IMR-90 (cell line): Measurements from ENCODE around the gene DDR1. TPM values are rescaled to one million over a fixed set of nuclear protein-coding genes. Genes with fewer than 3 reads are reported as not detected.
A peak's percentile ranks its signal among the peaks of the same experiment; 100 is the strongest.

ENCODE experiments used
- ATAC-seq: fragments of 200-7000 bp; cut with Tn5 transposase; 2 replicates; pipeline ENCODE4 v1.9.1; 2020; ENCODE audit warnings: low read depth, mild to moderate bottlenecking, moderate library complexity
- BruUV-seq: library from RNA; stranded (reverse); fragments of 400-500 nt; replicated peaks from 2 replicates; lab custom pipeline; 2021; lab: Mats Ljungman, UMichigan
- CTCF ChIA-PET: fragments of 300-600 bp; formaldehyde crosslinking; extraction: SDS; loops from one replicate; lab custom pipeline; 2021; ENCODE audit warnings: antibody characterized with exemption; lab: Yijun Ruan, JAX
- POLR2A ChIA-PET: fragments of 300-600 bp; sonication (Branson Sonifier 250); formaldehyde crosslinking; loops from one replicate; lab custom pipeline; 2022; ENCODE audit warnings: antibody characterized with exemption; ENCODE audit not compliant: unreplicated experiment; lab: Charles Lee
- DNase-seq: peaks from one replicate; pipeline ENCODE4 v3.0.0; 2013
- H2AFZ ChIP-seq: replicated peaks from 2 replicates; pipeline ENCODE3; 2013; ENCODE audit warnings: low read length, mild to moderate bottlenecking; ENCODE audit not compliant: poor library complexity
- H2AK5ac ChIP-seq: 2 replicates; pipeline ENCODE4 v1.6.1; 2013; ENCODE audit warnings: low read depth, low read length, inconsistent platforms
- H2AK9ac ChIP-seq: replicated peaks from 2 replicates; pipeline ENCODE3; 2013; ENCODE audit warnings: mild to moderate bottlenecking, low read depth, low read length, moderate library complexity; ENCODE audit not compliant: poor library complexity
- H2BK120ac ChIP-seq: 2 replicates; pipeline ENCODE4 v1.6.1; 2013; ENCODE audit warnings: low read depth, low read length, inconsistent platforms
- H2BK15ac ChIP-seq: 3 replicates; pipeline ENCODE4 v1.6.1; 2013; ENCODE audit warnings: low read depth, low read length, inconsistent platforms
- H2BK20ac ChIP-seq: 2 replicates; pipeline ENCODE4 v1.6.1; 2013; ENCODE audit warnings: low read depth, mild to moderate bottlenecking, inconsistent platforms, low read length, moderate library complexity
- H2BK5ac ChIP-seq: 2 replicates; pipeline ENCODE4 v1.6.1; 2013; ENCODE audit warnings: mild to moderate bottlenecking, low read depth, low read length, inconsistent platforms; ENCODE audit not compliant: poor library complexity, severe bottlenecking
- H3K14ac ChIP-seq: replicated peaks from 2 replicates; pipeline ENCODE4 v1.6.1; 2013; ENCODE audit warnings: low read depth, low read length, inconsistent platforms
- H3K18ac ChIP-seq: 2 replicates; pipeline ENCODE4 v1.6.1; 2013; ENCODE audit warnings: low read depth, low read length, control low read depth
- H3K23ac ChIP-seq: 2 replicates; pipeline ENCODE4 v1.6.1; 2013; ENCODE audit warnings: low read depth, low read length, inconsistent platforms
- H3K27ac ChIP-seq: 2 replicates; pipeline ENCODE4 v1.5.1; 2013; ENCODE audit warnings: mild to moderate bottlenecking, control low read depth, low read length; ENCODE audit not compliant: insufficient read depth
- H3K27me3 ChIP-seq: 2 replicates; pipeline ENCODE4 v1.6.1; 2013; ENCODE audit warnings: low read length; ENCODE audit not compliant: control insufficient read depth, insufficient read depth
- H3K36me3 ChIP-seq: 2 replicates; pipeline ENCODE4 v1.6.1; 2013; ENCODE audit warnings: low read length, mixed read lengths; ENCODE audit not compliant: control insufficient read depth, insufficient read depth
- H3K4ac ChIP-seq: 2 replicates; pipeline ENCODE4 v1.6.1; 2013; ENCODE audit warnings: low read depth, low read length, inconsistent platforms
- H3K4me1 ChIP-seq: 2 replicates; pipeline ENCODE4 v1.6.1; 2013; ENCODE audit warnings: low read length, mixed read lengths; ENCODE audit not compliant: control insufficient read depth, insufficient read depth
- H3K4me2 ChIP-seq: 2 replicates; pipeline ENCODE4 v1.6.1; 2013; ENCODE audit warnings: low read depth, mild to moderate bottlenecking, control low read depth, low read length, moderate library complexity
- H3K4me3 ChIP-seq: 2 replicates; pipeline ENCODE4 v1.5.1; 2013; ENCODE audit warnings: low read depth, mild to moderate bottlenecking, control low read depth, low read length, moderate library complexity; ENCODE audit not compliant: insufficient read depth
- H3K56ac ChIP-seq: 2 replicates; pipeline ENCODE4 v1.6.1; 2013; ENCODE audit warnings: low read length, inconsistent platforms; ENCODE audit not compliant: insufficient read depth; ENCODE audit errors: extremely low read depth
- H3K79me1 ChIP-seq, 2 experiments: 2 replicates each; pipeline ENCODE4 v1.6.1; 2013; ENCODE audit warnings: low read length in 2 of 2, inconsistent platforms in 1 of 2, low read depth in 1 of 2
- H3K9ac ChIP-seq: 2 replicates; pipeline ENCODE4 v1.6.1; 2013; ENCODE audit warnings: low read depth, low read length, control low read depth
- H3K9me1 ChIP-seq: 2 replicates; pipeline ENCODE4 v1.6.1; 2013; ENCODE audit warnings: low read length, inconsistent platforms; ENCODE audit not compliant: insufficient read depth
- H3K9me3 ChIP-seq: 2 replicates; pipeline ENCODE4 v1.6.1; 2013; ENCODE audit warnings: low read length; ENCODE audit not compliant: control insufficient read depth, insufficient read depth
- H4K20me1 ChIP-seq: 2 replicates; pipeline ENCODE4 v1.6.1; 2013; ENCODE audit warnings: low read length, inconsistent platforms; ENCODE audit not compliant: insufficient read depth
- H4K5ac ChIP-seq: 2 replicates; pipeline ENCODE4 v1.6.1; 2013; ENCODE audit warnings: mild to moderate bottlenecking, low read depth, low read length, control low read depth
- H4K8ac ChIP-seq, 2 experiments: 2 replicates each; pipeline ENCODE4 v1.6.1; 2013; ENCODE audit warnings: low read depth in 2 of 2, low read length in 2 of 2, control low read depth in 1 of 2, inconsistent platforms in 1 of 2
- H4K91ac ChIP-seq: 2 replicates; pipeline ENCODE4 v1.6.1; 2013; ENCODE audit warnings: low read depth, low read length, inconsistent platforms; ENCODE audit not compliant: insufficient read depth
- BHLHE40 ChIP-seq: fragments of 150-350 bp; IDR thresholded peaks from 2 replicates; pipeline ENCODE4 v1.6.1; 2016; ENCODE audit warnings: mild to moderate bottlenecking, low read depth, low read length
- CEBPB ChIP-seq: IDR thresholded peaks from 2 replicates; pipeline ENCODE4 v1.6.1; 2012; ENCODE audit warnings: low read depth, low read length, improper control_type of control experiment
- CHD1 ChIP-seq: IDR thresholded peaks from 2 replicates; pipeline ENCODE4 v1.6.1; 2012; ENCODE audit warnings: low read depth, low read length, improper control_type of control experiment
- FOS ChIP-seq: fragments of 150-350 bp; IDR thresholded peaks from 2 replicates; pipeline ENCODE4 v1.6.1; 2016; ENCODE audit warnings: low read depth, low read length
- MAFK ChIP-seq: IDR thresholded peaks from 2 replicates; pipeline ENCODE4 v1.6.1; 2012; ENCODE audit warnings: low read depth, low read length, improper control_type of control experiment
- MAZ ChIP-seq: IDR thresholded peaks from 2 replicates; pipeline ENCODE4 v1.6.1; 2012; ENCODE audit warnings: low read depth, mild to moderate bottlenecking, low read length, improper control_type of control experiment, moderate library complexity, borderline replicate concordance
- MXI1 ChIP-seq: IDR thresholded peaks from 2 replicates; pipeline ENCODE4 v1.6.1; 2012; ENCODE audit warnings: low read depth, mild to moderate bottlenecking, low read length, moderate library complexity, borderline replicate concordance
- POLR2A ChIP-seq: IDR thresholded peaks from 2 replicates; pipeline ENCODE4 v1.6.1; 2012; ENCODE audit warnings: mild to moderate bottlenecking, low read depth, low read length
- RFX5 ChIP-seq: IDR thresholded peaks from 2 replicates; pipeline ENCODE4 v1.8.0; 2012; ENCODE audit warnings: low read depth, mild to moderate bottlenecking, low read length, moderate library complexity
- SMC3 ChIP-seq: fragments of 150-350 bp; IDR thresholded peaks from 2 replicates; pipeline ENCODE4 v1.6.1; 2016; ENCODE audit warnings: low read depth, mild to moderate bottlenecking, antibody characterized with exemption, low read length, moderate library complexity
- WGBS, 2 experiments: methylation state at CpG; one replicate each; pipeline versions ENCODE4 v1.1.5 to v1.1.7; 2013; ENCODE audit warnings: missing lambda C conversion rate in 2 of 2; ENCODE audit not compliant: insufficient read length in 1 of 2; ENCODE audit errors: extremely low coverage in 2 of 2; 5-methylcytosine and 5-hydroxymethylcytosine counted together
- dilution Hi-C: fragments of 300-500 bp; cut with HindIII; formaldehyde crosslinking; loops from one replicate; pipeline ENCODE4 v1.14.3; 2018; ENCODE audit warnings: low sequenced_read_pairs; ENCODE audit not compliant: unreplicated experiment
- in situ Hi-C: fragments of 300-500 bp; cut with MboI; formaldehyde crosslinking; loops from 3 replicates; pipeline ENCODE4 v1.14.3; 2019; ENCODE audit warnings: low sequenced_read_pairs, inconsistent platforms, mixed read lengths
- intact Hi-C: fragments of 100-400 bp; cut with micrococcal nuclease; formaldehyde crosslinking; loops from 2 replicates; pipeline ENCODE4 v1.10.0; 2022
- polyA plus RNA-seq, 3 experiments: library from polyadenylated mRNA; depleted of rRNA; stranded (reverse); fragments of >200 nt; gene quantifications; 2 replicates each; pipeline ENCODE4 v1.2.3, GENCODE V29; 2012; ENCODE audit warnings: low replicate concordance in 1 of 3
- total RNA-seq: library from RNA; depleted of rRNA; stranded (reverse); fragments of >200 nt; gene quantifications from 2 replicates; pipeline ENCODE4 v1.2.3, GENCODE V29; 2012
- TF ChIP-seq, protein P1 (sequence below): fragments of 150-350 bp; IDR thresholded peaks from 2 replicates; pipeline ENCODE4 v1.6.1; 2016; ENCODE audit warnings: low read depth, mild to moderate bottlenecking, low read length, moderate library complexity, borderline replicate concordance

The DDR1 gene
- total and polyA plus RNA-seq, 2 of the 4 experiments (the other 2 are of a cell fraction) = 5.6 to 19.6 TPM

DNA sequence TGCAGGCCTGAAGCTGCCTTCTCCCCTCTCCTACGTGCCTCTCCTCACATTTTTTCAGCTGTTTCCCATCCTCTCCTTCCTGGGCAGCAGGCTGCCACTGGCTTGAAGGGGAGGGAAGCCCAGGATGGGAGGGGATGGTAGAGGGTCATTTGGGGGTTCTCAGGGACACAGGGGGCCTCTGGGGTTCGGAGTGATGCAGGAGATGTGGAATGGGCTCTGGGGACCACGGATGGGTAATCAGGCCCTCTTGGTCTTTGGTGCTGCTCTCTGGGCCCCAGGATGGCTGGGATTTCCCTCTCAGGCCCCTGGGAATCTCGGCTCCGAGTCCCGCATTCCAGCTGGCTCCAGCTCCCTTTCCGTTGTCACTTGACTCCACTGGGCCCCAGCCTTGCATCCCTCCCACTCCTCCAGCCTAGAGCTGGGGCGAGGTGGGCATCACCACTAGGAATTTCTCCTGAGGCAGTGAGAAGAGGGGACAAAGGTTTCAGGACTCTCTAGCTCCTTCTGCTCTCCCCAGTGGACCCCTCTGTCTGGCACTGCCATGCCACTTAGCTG, 2.0 kb upstream of the DDR1 start (continued):
- TF ChIP-seq CHD1 = no peak

DNA sequence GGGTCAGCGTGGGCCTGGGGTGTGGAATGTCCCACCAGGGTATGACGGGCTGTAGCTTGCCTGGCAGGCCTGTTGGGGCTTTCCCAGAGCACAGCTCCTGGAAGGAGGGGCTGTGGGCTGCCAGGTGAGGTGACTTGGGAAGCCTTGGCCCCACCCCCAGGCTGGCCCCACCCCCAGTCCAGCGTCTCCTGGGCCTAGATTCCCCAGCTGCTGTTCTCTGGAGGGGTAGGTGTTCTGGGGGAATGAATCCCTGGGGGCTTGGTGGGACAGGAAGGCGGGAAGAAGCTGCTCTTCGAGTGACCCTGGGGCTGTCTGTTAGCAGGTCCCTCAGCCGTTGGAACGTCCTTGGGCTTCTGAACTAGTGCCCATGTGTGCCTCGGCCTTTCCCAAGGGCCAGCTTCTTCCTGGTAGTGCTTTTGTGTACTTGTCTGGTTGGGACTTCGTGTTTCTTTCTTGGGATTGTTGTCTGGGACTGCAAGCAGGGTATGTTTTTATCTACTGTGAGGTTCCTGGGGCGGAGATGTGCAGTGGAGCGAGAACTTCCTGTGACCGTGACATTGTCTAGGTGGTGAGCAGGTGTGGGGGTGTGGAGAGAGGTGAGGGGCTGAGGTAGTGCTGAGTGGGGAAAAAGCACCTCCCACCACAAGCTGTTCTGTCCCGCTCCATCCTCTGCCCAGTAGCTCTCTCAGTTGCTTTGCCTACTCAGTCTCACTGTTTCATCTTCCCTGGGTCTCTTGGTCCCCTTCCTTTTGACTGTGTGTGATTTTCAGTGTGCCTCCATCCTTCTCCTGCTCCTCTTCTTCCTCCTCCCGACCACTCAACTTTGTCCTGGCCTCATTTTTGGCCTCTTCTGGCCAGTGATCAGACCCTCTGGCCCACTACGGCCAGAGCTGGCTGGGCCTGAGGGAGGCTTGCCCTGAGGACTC, 1.3 kb upstream of the DDR1 start:
- no peak for TF ChIP-seq CEBPB
- no peak for TF ChIP-seq SMC3
- TF ChIP-seq FOS = no peak
- no peak for TF ChIP-seq MAZ
- no peak for TF ChIP-seq BHLHE40
- no peak for TF ChIP-seq RFX5
- TF ChIP-seq, protein P1, sequence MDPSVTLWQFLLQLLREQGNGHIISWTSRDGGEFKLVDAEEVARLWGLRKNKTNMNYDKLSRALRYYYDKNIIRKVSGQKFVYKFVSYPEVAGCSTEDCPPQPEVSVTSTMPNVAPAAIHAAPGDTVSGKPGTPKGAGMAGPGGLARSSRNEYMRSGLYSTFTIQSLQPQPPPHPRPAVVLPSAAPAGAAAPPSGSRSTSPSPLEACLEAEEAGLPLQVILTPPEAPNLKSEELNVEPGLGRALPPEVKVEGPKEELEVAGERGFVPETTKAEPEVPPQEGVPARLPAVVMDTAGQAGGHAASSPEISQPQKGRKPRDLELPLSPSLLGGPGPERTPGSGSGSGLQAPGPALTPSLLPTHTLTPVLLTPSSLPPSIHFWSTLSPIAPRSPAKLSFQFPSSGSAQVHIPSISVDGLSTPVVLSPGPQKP = no peak
- no peak for TF ChIP-seq MAFK
- TF ChIP-seq POLR2A = no peak
- TF ChIP-seq CHD1 = no peak
- no peak for TF ChIP-seq MXI1
- Histone ChIP-seq H4K20me1 (no peaks in the 10 kb centered on the region), H2BK5ac (peak overlapping the region; percentile 74), H2AK9ac (peak overlapping the region; percentile 96), H2BK20ac (peak overlapping the region; percentile 71; the same call in 1 of the 2 replicates), H3K23ac (peak overlapping the region; percentile 62; the same call in 1 of the 2 replicates), H3K56ac (no peak overlapping the region), H3K36me3 (no peaks in the 10 kb centered on the region), H3K9me1 (peaks cover 15% of the 10 kb centered on the region), H4K5ac (peak overlapping the region; percentile 9; the same call in 1 of the 2 replicates), H3K79me1 (peaks cover 21 to 32% of the 10 kb centered on the region in 2 experiments), H3K18ac (peak overlapping the region; percentile 26), H2AK5ac (peak overlapping the region; percentile 69), H3K9ac (0 out of 2 replicates have a peak overlapping the region, but pooled peaks have one; percentile 26), H3K4me1 (peaks cover 43% of the 10 kb centered on the region), H3K9me3 (no peaks in the 10 kb centered on the region), H3K27ac (peak overlapping the region; percentile 36), H2BK120ac (peak overlapping the region; percentile 89; the same call in 1 of the 2 replicates), H3K4me3 (no peak overlapping the region), H3K4ac (peak overlapping the region; percentile 91), H4K8ac (peak overlapping the region; percentile 71 to 85), H3K27me3 (no peaks in the 10 kb centered on the region), H2BK15ac (peak overlapping the region; percentile 60; the same call in 1 of the 3 replicates), H3K4me2 (peak overlapping the region; percentile 2; the same call in 1 of the 2 replicates), H2AFZ (peak overlapping the region; percentile 90), H4K91ac (peak overlapping the region; percentile 76), H3K14ac (peak overlapping the region; percentile 93; the same call in 1 of the 2 replicates)
- dilution Hi-C loops (no loop called here), intact Hi-C loops (no loop called here), in situ Hi-C loops (no loop called here)
- ChIA-PET CTCF (interaction anchor here (1.0 to 1.5 kb wide), 4 partner anchors 30 to 61 kb away, joined by 3 to 6 read pairs (median 4); no protein-coding TSS in a partner anchor), POLR2A (interaction anchor here (0.6 to 1.5 kb wide), 3 partner anchors 13 to 139 kb away, joined by 3 read pairs; partner anchors contain the start of gene IER3)
- no TSS peak for BruUV-seq
- DNase-seq (no peak), ATAC-seq (no peak)
- 63% methylated on average over 3 of the region's 15 CpGs; no CpG with 5 or more reads in 1 of the 2 experiments for WGBS, 2 experiments
